Measurements from ENCODE around the gene JMJD1C. TPM values are rescaled to one million over a fixed set of nuclear protein-coding genes. Genes with fewer than 3 reads are reported as not detected.
A peak's percentile ranks its signal among the peaks of the same experiment; 100 is the strongest.

Gene JMJD1C
- total RNA-seq, 1 experiment from 2014 or later: 180 TPM

DNA sequence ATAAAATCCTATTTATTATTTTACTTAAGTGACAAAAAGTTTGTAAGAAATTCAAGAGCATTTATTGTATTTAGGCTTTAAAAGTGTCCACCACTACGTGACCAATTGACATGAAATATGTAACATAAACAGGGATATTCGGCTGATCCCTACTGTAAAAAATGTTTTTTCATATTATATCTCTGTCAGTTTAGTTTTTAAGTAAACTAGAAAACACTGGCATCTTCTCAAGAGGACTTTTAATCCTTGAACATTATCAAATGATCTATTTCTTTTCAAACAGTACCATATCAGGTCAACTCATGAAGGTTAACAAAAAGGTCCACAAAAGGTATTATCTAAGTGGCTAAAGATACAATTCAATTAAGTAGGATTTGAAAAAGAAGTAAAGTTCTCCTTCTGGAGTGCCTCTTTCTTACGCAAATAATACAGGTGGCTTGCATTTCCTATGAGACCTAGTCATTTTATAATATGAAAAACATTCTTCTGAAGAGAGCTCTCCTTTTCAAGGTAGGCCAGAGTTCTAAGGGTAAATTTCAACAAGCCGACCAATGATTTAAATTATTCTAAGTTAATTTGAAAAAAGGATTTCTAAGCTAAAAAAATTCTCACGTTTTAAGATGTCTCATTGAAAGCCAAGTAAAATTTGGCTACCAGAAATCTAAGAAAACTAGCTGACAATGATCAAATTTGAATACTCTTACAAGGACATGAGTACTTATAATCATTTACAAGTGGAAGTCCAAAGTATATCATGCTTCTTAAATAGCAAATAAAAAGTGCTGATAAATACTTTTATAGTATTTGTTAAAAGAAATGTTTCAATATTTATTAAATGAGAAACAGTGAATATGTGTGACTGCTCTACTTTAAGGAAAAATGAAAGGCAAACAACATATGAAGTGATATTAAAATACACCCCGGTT, 199.1 kb downstream of the JMJD1C start:
- Mint-ChIP-seq H3K27me3 (ENCODE audit: low read depth) (no peaks in the 10 kb centered on the region), H3K27ac (peak overlapping the region; percentile 97), H3K9me3 (no peaks in the 10 kb centered on the region), H3K36me3 (peaks cover 32% of the 10 kb centered on the region), H3K4me3 (peak overlapping the region; percentile 98), H3K4me1 (peaks cover 20% of the 10 kb centered on the region)
- CTCF ChIA-PET: interaction anchor here (0.6 kb wide), 1 partner anchor 255 kb away, joined by 3 read pairs; no protein-coding TSS in a partner anchor
- DNase-seq (ENCODE audit: low spot score) (no peak), ATAC-seq (no peak)
- TF ChIP-seq JAZF1 (CRISPR knock-in tag; IDR thresholded peaks at IDR 0.05): no peak
- TF ChIP-seq CREB1 (CRISPR knock-in tag; IDR thresholded peaks at IDR 0.05): no peak
- TF ChIP-seq, protein P1, sequence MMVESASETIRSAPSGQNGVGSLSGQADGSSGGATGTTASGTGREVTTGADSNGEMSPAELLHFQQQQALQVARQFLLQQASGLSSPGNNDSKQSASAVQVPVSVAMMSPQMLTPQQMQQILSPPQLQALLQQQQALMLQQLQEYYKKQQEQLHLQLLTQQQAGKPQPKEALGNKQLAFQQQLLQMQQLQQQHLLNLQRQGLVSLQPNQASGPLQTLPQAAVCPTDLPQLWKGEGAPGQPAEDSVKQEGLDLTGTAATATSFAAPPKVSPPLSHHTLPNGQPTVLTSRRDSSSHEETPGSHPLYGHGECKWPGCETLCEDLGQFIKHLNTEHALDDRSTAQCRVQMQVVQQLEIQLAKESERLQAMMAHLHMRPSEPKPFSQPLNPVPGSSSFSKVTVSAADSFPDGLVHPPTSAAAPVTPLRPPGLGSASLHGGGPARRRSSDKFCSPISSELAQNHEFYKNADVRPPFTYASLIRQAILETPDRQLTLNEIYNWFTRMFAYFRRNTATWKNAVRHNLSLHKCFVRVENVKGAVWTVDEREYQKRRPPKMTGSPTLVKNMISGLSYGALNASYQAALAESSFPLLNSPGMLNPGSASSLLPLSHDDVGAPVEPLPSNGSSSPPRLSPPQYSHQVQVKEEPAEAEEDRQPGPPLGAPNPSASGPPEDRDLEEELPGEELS (CRISPR knock-in tag; IDR thresholded peaks at IDR 0.05): no peak
- no peak for TF ChIP-seq HMGA2 (CRISPR knock-in tag; IDR thresholded peaks at IDR 0.05)
- no peak for TF ChIP-seq ZNF219 (CRISPR knock-in tag; IDR thresholded peaks at IDR 0.05; ENCODE audit: borderline replicate concordance)
- TF ChIP-seq NFYB (CRISPR knock-in tag; conservative IDR thresholded peaks at IDR 0.05; ENCODE audit: low read depth): no peak
- no peak for TF ChIP-seq GABPB1 (CRISPR knock-in tag; IDR thresholded peaks at IDR 0.05)
- POLR2A ChIA-PET: interaction anchor here (1.9 to 4.3 kb wide), 2 partner anchors 198 to 256 kb away, joined by 5 to 31 read pairs; partner anchors contain the start of genes JMJD1C and REEP3

DNA sequence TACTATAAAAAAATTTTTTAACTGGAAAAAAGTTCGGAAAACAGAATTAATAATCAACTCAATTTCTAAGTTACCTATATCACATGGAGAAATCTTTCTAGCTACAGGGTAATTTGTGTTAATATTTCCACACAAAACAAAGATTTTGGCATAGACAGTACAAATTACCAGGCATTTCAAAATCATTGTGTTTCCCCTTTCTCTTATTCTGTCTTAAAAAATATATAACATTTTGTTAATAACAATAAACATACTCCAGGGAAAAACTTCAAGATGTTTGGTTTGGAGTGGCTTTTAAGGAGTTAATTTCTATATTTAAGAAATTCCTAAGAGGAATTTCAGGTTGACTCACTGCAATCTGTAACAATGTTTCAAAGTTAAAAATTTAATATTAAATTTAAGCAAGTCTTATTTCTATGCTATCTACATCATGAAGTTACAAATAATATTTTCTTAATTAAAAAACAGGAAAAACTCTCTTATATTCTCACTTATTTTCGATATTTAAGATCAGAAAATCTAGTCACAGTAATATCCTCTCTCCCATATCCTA, 200.0 kb downstream of the JMJD1C start:
- Mint-ChIP-seq H3K4me3 (peak overlapping the region; percentile 98), H3K27ac (peak overlapping the region; percentile 97), H3K36me3 (peaks cover 41% of the 10 kb centered on the region), H3K9me3 (no peaks in the 10 kb centered on the region), H3K4me1 (peaks cover 28% of the 10 kb centered on the region), H3K27me3 (ENCODE audit: low read depth) (no peaks in the 10 kb centered on the region)
- CTCF ChIA-PET: no interaction called here
- POLR2A ChIA-PET: interaction anchor here (0.6 to 4.3 kb wide), 2 partner anchors 257 to 349 kb away, joined by 3 to 31 read pairs; partner anchors contain the start of gene REEP3
- DNase-seq (ENCODE audit: low spot score): no peak
- ATAC-seq: no peak
- TF ChIP-seq GTF2I (CRISPR knock-in tag; conservative IDR thresholded peaks at IDR 0.05): no peak
- TF ChIP-seq MYBL2 (CRISPR knock-in tag; IDR thresholded peaks at IDR 0.05): no peak
- TF ChIP-seq, protein P2, sequence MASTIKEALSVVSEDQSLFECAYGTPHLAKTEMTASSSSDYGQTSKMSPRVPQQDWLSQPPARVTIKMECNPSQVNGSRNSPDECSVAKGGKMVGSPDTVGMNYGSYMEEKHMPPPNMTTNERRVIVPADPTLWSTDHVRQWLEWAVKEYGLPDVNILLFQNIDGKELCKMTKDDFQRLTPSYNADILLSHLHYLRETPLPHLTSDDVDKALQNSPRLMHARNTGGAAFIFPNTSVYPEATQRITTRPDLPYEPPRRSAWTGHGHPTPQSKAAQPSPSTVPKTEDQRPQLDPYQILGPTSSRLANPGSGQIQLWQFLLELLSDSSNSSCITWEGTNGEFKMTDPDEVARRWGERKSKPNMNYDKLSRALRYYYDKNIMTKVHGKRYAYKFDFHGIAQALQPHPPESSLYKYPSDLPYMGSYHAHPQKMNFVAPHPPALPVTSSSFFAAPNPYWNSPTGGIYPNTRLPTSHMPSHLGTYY (CRISPR knock-in tag; IDR thresholded peaks at IDR 0.05): no peak
- TF ChIP-seq, protein P3, sequence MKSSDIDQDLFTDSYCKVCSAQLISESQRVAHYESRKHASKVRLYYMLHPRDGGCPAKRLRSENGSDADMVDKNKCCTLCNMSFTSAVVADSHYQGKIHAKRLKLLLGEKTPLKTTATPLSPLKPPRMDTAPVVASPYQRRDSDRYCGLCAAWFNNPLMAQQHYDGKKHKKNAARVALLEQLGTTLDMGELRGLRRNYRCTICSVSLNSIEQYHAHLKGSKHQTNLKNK (CRISPR knock-in tag; IDR thresholded peaks at IDR 0.05): no peak
- TF ChIP-seq, protein P4, sequence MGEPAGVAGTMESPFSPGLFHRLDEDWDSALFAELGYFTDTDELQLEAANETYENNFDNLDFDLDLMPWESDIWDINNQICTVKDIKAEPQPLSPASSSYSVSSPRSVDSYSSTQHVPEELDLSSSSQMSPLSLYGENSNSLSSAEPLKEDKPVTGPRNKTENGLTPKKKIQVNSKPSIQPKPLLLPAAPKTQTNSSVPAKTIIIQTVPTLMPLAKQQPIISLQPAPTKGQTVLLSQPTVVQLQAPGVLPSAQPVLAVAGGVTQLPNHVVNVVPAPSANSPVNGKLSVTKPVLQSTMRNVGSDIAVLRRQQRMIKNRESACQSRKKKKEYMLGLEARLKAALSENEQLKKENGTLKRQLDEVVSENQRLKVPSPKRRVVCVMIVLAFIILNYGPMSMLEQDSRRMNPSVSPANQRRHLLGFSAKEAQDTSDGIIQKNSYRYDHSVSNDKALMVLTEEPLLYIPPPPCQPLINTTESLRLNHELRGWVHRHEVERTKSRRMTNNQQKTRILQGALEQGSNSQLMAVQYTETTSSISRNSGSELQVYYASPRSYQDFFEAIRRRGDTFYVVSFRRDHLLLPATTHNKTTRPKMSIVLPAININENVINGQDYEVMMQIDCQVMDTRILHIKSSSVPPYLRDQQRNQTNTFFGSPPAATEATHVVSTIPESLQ (CRISPR knock-in tag; IDR thresholded peaks at IDR 0.05): no peak
- TF ChIP-seq, protein P5, sequence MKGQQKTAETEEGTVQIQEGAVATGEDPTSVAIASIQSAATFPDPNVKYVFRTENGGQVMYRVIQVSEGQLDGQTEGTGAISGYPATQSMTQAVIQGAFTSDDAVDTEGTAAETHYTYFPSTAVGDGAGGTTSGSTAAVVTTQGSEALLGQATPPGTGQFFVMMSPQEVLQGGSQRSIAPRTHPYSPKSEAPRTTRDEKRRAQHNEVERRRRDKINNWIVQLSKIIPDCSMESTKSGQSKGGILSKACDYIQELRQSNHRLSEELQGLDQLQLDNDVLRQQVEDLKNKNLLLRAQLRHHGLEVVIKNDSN (CRISPR knock-in tag; IDR thresholded peaks at IDR 0.05): no peak
- TF ChIP-seq NFE2L1 (CRISPR knock-in tag; IDR thresholded peaks at IDR 0.05): no peak
- TF ChIP-seq, protein P6, sequence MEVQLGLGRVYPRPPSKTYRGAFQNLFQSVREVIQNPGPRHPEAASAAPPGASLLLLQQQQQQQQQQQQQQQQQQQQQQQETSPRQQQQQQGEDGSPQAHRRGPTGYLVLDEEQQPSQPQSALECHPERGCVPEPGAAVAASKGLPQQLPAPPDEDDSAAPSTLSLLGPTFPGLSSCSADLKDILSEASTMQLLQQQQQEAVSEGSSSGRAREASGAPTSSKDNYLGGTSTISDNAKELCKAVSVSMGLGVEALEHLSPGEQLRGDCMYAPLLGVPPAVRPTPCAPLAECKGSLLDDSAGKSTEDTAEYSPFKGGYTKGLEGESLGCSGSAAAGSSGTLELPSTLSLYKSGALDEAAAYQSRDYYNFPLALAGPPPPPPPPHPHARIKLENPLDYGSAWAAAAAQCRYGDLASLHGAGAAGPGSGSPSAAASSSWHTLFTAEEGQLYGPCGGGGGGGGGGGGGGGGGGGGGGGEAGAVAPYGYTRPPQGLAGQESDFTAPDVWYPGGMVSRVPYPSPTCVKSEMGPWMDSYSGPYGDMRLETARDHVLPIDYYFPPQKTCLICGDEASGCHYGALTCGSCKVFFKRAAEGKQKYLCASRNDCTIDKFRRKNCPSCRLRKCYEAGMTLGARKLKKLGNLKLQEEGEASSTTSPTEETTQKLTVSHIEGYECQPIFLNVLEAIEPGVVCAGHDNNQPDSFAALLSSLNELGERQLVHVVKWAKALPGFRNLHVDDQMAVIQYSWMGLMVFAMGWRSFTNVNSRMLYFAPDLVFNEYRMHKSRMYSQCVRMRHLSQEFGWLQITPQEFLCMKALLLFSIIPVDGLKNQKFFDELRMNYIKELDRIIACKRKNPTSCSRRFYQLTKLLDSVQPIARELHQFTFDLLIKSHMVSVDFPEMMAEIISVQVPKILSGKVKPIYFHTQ (CRISPR knock-in tag; IDR thresholded peaks at IDR 0.05): no peak
- no peak for TF ChIP-seq TP53 (CRISPR knock-in tag; IDR thresholded peaks at IDR 0.05)
- no peak for TF ChIP-seq MXD4 (CRISPR knock-in tag; IDR thresholded peaks at IDR 0.05; ENCODE audit: borderline replicate concordance)
- TF ChIP-seq, protein P7, sequence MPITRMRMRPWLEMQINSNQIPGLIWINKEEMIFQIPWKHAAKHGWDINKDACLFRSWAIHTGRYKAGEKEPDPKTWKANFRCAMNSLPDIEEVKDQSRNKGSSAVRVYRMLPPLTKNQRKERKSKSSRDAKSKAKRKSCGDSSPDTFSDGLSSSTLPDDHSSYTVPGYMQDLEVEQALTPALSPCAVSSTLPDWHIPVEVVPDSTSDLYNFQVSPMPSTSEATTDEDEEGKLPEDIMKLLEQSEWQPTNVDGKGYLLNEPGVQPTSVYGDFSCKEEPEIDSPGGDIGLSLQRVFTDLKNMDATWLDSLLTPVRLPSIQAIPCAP (CRISPR knock-in tag; IDR thresholded peaks at IDR 0.05): no peak
- TF ChIP-seq CBFB (CRISPR knock-in tag; IDR thresholded peaks at IDR 0.05; ENCODE audit: low read depth): no peak
- TF ChIP-seq, protein P8, sequence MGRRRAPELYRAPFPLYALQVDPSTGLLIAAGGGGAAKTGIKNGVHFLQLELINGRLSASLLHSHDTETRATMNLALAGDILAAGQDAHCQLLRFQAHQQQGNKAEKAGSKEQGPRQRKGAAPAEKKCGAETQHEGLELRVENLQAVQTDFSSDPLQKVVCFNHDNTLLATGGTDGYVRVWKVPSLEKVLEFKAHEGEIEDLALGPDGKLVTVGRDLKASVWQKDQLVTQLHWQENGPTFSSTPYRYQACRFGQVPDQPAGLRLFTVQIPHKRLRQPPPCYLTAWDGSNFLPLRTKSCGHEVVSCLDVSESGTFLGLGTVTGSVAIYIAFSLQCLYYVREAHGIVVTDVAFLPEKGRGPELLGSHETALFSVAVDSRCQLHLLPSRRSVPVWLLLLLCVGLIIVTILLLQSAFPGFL (CRISPR knock-in tag; IDR thresholded peaks at IDR 0.05; ENCODE audit: borderline replicate concordance): no peak
- TF ChIP-seq OVOL2 (CRISPR knock-in tag; IDR thresholded peaks at IDR 0.05; ENCODE audit: borderline replicate concordance): no peak
- TF ChIP-seq TCF7 (CRISPR knock-in tag; IDR thresholded peaks at IDR 0.05; ENCODE audit: low read depth): no peak
- no peak for TF ChIP-seq SOX15 (CRISPR knock-in tag; IDR thresholded peaks at IDR 0.05)
